ENCODE data around the gene TXNDC16.

Gene TXNDC16

DNA sequence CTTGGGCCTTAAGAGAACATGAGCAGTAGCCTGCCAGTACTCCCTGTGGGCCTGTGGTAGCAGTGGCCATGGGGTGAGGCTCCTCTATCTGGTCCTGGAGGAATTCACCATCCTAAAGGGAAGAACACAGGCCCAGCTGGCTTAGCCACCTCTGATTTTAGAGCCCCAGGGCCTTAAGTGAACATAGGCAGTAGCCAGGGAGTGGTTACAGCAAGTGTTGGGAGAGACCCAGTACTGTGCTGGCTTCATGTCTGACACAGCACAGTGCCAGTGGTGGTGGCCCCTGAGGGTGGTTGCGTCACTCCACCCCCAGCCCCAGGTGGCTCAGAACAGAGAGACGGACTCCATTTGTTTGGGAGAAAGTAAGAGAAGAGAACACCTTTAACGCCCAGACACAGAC, 105.1 kb downstream of the TXNDC16 start:
- no peak for DNase-seq

DNA sequence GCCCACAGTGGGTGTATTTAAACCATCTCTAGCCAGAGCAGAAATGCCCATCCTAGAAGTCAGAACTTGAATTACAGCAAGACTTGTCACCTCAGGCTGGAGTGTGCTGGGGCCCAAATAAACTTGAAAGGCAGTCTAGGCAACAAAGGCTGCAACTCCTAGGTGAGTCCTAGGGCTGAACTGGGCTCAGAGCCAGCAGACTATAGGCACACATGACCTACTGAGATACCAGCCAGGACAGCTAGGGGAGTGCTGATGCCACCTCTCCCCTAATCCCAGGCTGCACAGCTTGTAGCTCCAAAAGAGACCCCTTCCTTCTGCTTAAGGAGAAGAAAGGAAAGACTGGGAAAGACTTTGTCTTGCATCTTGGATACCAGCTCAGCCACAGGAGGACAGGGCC, 106.0 kb downstream of the TXNDC16 start:
- no peak for DNase-seq

DNA sequence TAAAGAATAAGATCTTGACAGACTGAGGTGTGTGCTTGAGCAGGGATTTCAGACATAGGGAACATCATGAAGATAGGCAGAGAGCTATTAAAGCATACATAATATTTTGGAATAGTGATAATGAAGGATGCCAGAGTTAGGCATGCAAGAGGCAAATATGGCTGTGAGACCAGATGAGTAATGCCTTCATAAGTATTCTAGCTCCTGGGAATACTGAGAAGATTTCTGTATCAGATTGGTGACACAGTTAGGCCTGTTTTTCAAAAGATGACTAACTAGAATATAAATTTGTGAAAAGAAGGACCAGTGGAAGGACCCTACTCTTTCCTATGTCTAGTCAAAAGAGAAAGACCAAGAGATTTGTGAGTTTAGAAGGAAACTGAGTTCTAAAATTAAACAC, 108.8 kb downstream of the TXNDC16 start:
- no peak for DNase-seq

DNA sequence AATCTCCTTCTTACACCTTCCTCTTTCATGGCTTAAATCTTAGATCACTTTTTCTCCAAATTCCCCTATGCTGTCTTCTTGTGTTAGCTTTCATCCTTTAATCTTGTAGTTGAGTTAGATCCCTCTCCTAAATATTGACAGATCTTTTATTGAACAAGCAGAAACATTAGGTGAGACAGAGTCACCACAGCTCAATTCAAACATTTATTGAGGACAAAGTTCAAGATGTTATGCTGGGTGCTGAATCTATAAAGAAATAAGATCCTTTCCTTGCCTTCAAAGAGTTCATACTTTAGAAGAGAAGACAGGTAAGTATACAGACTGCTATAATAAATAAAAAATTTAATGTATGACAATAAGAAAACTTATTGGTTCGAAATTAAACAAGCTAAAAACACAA, 109.7 kb downstream of the TXNDC16 start:
- DNase-seq, result no peak

DNA sequence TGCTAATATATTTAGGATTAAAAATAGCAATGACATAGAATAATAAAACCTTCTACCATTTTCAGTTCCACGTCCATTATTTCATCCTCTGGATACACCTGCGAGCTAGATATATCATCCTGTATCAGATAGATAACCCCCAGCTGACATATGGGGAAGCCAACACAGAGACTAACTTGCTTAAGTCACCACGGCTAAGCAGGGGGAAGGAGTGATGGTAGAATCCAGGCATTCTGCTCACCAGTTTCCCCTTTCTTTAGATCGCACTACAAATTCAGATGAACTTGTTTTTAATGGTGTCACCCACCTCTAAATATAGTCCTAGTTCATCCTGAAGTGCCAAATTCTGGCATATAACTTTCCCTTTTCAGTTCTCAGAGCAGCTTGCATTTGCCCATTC, 110.1 kb downstream of the TXNDC16 start:
- no peak for DNase-seq

DNA sequence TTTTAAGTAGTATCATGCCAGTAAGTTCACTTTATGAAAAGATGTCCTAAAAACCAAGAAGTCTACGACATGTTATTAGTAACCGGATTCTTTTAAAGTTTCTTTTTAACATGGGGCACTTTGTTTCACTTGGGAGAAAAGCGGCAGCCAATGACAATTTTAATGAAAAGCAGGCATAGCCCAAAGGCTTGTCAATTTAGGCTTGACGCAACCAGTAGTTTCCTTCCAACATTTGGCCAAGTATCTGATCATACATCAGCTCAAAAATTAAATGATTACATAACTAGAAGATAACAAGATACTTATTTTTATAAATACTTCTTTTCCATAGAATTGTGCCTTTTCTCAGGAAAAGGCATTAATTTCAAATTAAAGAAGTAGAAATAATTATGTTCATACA, 112.8 kb downstream of the TXNDC16 start:
- no peak for DNase-seq

DNA sequence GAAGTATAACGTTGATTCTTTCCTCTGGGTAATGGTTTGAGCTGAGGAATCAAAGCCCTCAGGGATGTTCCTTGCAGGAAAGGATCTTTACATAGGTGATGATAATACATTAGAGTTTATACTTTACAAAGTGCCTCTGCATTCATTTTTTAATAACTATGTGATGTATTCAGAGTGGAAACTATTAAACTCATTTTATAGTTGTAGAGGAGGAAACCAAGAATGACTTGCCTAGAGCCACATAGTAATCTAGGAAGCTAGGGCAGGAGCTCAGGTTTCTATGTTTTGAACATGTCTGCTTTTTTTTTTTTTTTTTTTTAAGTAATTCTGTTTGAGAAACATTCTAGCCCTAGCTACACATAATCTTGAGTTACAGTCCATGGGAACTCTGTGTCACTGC, 117.3 kb downstream of the TXNDC16 start:
- no peak for DNase-seq

DNA sequence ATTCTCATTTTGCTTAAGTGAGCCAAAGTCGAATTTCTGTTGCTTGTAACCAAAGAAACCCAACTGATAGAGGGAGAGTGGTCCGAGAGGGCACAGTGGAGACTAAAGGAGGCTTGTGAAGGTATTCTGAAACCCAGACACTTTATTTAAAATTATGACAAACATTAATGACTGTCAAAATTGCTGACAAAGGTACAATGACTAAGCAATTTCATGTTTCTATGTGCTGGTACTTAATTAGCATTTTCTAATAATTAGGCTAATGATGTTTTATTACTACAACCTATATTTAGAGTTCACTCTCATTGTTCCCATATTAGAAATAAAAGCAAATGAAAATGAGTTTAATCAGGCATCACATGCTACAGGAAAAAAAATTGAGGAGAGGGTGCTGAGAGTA, 121.8 kb downstream of the TXNDC16 start:
- DNase-seq, result no peak

DNA sequence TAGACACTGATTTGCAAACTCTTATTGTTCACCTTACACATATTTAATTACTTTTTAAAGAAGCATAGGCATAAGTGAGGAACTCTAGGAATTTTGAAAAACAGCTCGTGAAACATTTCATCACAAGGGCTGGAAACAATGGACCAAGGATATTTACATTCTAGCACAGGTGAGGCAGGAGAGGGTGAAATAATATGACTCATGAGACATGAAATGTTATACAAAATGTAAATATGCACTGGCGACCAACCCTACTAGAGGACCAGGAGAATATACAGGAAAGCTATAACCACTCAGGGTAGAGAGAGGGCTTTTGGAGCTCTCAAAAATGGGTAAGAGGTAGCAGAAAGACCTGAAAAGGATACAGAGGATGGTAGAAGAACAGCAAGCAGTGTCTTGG, 122.9 kb downstream of the TXNDC16 start:
- DNase-seq, result no peak

DNA sequence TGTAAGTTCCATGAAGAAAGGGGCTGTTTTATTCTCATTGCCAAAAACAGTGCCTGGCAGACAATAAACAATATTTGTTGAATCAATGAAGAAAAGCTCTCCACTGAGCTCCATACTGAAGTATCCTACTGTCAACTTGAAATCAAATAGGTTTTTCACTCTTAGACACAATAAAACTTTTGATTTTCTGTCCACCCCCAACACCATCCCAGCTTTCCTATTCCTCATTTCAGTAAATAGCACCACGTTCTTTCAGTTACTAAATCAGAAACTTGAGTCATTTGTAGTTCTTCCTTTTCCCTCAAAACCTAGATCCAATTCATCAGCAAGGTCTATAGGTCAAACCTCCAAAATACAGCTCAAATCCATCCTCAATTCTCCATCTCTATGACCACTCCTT, 124.8 kb downstream of the TXNDC16 start:
- no peak for DNase-seq

DNA sequence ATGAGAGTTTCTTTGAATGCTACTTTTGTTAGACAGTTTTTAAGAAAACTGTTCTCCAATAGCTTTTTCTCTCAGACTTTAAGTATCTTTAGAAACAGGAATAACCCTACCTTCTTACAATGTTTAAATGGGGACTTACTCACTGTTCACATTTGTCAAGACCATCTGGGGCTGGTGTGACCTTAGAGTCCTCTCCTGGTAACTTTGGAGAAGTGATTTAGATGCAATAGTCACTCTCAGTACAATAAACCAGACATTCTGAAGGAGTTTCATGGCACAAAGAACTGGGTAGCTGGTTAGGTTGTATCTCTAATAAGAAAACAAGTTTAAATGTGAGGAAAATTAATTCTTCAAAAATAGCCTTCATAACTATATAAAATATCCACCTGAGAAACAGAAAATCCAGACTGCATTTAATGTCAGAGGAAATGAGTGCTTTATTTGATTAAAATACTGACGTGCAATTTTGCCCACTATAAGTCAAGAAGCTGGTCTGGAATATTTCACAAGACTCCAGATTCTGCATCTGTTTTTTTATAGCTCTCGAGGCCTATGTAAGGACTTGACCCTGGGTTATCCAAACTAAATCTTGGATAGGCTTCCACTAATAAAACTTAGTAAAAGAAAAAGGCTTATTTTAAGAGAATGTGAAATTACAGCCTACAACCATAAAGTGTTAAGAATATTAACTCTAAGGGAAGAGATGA, 129.5 kb downstream of the TXNDC16 start:
- no peak for DNase-seq

DNA sequence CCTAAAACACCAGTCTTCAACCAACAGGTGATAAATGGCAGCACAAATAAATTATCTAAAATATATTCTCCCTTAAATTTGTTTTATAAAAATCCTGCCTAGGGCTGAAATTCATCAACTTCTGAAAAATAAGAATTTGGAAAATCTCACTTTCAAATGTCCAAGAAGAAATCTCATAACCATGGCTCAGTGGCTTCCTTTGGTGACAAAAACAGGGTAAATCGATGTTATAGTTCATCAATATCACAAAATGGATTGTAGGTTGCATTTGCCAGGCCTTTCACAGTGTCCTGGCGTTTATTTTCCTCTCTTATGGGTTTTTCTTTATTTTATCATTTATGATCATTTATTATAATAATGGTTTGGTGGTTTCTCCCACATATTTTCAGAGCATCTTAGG, 135.2 kb downstream of the TXNDC16 start:
- DNase-seq, result no peak

DNA sequence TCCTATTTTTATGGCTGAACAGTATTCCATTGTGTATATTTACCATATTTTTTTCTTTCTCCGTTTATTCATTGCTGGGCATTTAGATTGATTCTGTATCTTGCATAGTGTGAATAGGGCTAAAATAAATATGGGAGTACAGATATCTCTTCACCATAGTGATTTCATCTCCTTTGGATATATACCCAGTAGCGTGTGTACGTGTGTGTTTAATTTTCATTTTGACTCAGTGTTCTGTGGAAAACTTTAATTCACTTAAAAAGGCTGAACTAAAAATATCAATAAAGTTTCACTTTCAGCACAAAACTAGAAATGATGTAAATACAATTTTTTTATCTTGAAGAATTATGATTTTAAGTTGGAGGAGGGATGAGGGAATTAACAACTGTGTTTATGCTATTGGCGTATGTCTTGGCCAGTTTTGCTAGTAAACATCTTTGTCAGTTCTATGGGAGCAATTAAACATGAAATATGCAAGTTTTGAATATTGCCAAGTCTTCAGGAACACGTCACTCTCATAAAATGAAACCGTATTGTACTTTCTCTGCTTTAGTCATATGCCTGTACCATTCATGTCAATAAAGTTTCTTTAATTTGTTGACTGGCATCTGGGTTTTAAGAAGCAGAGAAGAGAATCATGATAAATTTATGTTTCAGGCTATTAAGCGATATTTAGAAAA, 138.4 kb downstream of the TXNDC16 start:
- DNase-seq, result no peak

DNA sequence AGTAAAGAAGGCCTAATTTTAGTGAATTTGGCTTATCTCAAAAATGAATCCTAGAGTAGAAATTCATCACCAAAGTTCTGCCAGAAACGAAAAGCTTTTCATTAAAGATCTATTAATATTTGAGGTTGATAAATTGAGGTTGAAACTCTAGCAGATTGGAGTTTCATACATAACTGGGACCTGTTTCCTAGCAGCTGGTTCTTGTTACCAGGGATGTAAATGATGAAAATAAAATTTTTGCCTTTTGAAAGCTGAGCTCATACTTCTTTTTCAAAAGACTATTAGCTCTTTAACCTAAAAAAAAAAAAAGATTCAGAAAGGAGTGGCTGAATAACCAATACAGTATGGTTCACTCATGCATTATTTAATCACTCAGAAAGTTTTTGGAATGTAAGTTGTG, 139.9 kb downstream of the TXNDC16 start:
- DNase-seq, result no peak

DNA sequence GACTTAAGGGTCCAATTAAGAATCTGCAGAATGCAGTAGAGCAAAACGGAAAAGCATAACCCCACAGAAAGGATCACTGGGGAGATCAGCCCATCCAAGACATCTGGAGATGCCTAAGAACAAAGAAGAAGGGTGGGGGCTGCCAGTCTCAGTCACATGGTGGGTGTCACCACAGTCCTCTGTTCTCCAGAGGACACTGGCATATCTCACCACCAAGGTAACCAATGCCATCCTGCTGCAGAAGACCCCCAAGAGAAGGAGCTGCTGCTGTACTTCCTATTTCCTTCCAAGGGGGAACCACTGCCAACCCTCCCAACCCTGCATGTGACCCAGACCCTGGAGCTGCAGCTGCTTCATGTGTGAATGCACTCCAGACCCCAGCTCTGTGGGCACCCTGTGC, 147.0 kb downstream of the TXNDC16 start:
- DNase-seq, result no peak

DNA sequence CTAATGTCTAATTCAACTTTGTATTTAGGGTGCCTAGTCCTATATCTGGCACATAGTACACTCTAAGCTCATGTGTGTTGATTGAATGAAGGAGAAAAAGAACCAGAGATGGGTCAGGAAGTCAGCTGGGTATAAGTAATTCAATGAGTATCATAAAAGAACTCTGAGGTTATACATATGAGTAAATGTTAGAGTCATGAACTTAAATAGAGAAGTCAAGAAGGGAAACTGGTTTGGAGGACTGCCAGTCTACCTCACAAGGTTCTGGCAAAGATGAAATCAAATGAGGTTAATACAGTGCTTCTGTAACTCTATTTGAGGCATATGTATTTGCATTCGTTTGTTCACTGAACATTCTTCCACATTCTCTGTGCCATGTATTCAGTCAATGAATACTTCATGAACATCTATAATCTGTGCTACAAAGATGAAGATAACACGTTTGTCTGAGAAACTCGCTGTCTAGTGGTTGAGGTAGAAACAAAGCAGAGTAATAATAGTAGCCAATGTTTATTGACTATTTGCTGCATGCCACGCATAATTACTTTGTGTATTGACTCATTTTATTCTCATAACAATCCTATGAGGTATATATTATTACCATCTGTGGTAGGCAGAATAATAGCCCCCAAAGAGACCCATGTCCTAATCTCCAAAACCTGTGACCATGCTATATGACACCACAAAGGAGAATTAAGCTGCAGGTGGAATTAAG, 149.3 kb downstream of the TXNDC16 start:
- DNase-seq, result no peak

DNA sequence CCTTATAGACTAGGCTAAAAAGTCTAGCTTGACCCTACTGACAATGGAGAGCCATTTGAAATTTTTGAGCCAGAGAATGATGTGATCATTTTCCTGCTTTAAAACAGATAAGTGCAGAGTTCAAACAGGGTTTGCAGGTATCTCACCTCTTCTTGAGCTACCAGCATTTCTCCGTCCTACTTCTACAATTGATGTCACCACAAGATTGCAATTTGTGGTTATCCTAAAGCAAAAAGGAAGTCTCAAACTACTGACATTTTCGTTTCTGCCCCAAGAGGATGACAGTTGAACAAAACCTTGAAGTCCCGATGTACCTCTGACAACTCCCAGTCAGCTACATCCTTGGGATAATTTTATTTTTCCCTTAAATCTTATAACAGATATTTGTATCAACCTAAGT, 151.5 kb downstream of the TXNDC16 start:
- no peak for DNase-seq

DNA sequence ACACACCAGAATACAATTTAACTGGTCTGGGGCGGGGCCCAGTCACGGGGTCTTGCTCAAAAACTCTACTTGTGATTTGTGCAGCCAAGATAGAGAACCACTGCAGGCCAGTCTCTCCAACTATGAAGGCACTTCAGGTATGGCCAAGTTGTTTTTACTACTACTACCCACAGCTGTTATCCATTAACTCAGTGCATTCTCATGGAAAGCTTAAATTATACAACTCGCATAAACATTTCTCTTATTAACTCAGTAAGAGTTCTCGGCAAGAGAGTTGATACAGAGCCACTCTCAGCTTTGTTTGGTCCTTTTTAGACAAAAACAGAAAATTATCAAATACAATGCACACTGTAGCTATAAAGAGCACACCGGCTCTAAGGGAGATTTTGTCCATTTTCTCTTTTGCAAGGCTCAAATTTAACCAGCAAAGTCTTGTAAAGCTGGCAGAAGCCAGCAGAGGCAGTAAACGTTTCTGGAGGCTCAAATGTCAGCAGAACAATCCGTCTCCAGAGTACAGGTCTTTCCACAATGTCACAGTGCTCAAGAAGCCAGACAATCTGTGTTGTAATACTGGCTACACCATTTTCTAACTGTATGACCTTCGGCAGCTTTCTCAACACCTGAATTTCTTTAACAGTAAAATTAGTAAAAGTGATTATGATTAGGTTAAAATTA, 152.2 kb downstream of the TXNDC16 start:
- no peak for DNase-seq

DNA sequence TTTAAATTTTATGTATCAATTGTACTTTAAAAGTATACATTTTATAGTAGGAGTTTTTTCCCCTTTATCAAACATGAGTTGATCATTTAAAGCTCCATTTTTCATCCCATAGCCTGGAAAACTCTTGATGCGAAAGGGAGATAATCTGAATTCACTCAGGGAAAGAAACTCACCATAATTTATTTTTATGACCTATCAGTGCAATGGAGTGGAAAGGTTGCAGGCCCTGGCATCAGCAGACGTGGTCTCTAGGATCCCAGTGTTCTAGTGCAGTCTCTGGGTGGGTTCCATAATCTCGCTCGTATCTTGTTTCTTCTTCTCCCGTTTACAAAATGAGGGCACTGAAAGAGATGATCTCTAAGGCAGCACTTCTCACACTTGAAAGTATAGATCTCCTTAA, 153.2 kb downstream of the TXNDC16 start:
- no peak for DNase-seq

DNA sequence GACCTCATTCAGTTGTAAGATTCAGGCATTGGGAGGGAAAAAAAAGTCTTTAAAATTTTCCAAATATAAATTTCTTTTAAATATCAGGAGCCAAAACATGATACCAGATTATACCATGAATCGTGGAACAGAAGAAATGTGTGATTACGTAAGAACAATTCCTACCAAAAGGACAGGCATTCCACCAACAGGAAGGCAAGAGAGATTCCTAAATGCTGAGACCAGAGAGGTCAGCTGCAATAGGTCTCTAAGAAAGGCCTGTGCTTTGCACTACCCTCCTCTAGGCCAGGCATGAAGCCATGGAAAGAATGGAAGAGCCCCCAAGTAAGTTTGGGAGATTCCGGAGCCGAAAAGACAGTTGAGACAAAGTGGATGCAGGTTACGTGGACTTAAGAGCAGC, 154.5 kb downstream of the TXNDC16 start:
- no peak for DNase-seq

DNA sequence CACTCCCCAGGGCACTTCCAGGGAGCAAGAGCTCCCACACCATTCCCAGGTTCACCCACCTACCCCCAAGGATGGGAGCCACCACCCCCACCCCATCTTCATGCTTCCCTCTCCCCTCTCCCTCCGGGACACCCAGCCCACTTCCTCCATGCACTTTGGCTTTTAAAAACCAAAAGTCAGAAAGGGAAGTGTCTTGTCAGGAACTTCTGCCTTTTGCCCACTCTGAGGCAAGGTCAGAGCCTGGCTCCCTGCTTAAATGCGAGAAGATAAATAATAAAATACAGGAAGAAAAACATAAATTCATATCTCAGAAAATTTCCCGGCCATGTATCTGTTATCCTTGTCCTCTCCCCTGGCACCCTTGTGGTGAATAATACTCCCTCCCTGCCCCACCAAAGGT, 156.6 kb downstream of the TXNDC16 start:
- DNase-seq, result no peak

Measured in anterior cingulate cortex (tissue), 58 donors.